IMR-90 (cell line): Measurements from ENCODE around the gene SIRT2.

Experiments
- BHLHE40 ChIP-seq: fragments of 150-350 bp; IDR thresholded peaks from 2 replicates; pipeline ENCODE4 v1.6.1; 2016; ENCODE audit warnings: mild to moderate bottlenecking, low read depth, low read length
- CEBPB ChIP-seq: IDR thresholded peaks from 2 replicates; pipeline ENCODE4 v1.6.1; 2012; ENCODE audit warnings: low read depth, low read length, improper control_type of control experiment
- FOS ChIP-seq: fragments of 150-350 bp; IDR thresholded peaks from 2 replicates; pipeline ENCODE4 v1.6.1; 2016; ENCODE audit warnings: low read depth, low read length
- MAFK ChIP-seq: IDR thresholded peaks from 2 replicates; pipeline ENCODE4 v1.6.1; 2012; ENCODE audit warnings: low read depth, low read length, improper control_type of control experiment
- MAZ ChIP-seq: IDR thresholded peaks from 2 replicates; pipeline ENCODE4 v1.6.1; 2012; ENCODE audit warnings: low read depth, mild to moderate bottlenecking, low read length, improper control_type of control experiment, moderate library complexity, borderline replicate concordance
- MXI1 ChIP-seq: IDR thresholded peaks from 2 replicates; pipeline ENCODE4 v1.6.1; 2012; ENCODE audit warnings: low read depth, mild to moderate bottlenecking, low read length, moderate library complexity, borderline replicate concordance
- NFE2L2 ChIP-seq: fragments of 150-350 bp; IDR thresholded peaks from 2 replicates; pipeline ENCODE4 v1.6.1; 2016; ENCODE audit warnings: low read depth, mild to moderate bottlenecking, low read length
- POLR2A ChIP-seq: IDR thresholded peaks from 2 replicates; pipeline ENCODE4 v1.6.1; 2012; ENCODE audit warnings: mild to moderate bottlenecking, low read depth, low read length
- RAD21 ChIP-seq: IDR thresholded peaks from 2 replicates; pipeline ENCODE4 v1.6.1; 2012; ENCODE audit warnings: low read length, improper control_type of control experiment
- RCOR1 ChIP-seq: IDR thresholded peaks from 2 replicates; pipeline ENCODE4 v1.6.1; 2012; ENCODE audit warnings: mild to moderate bottlenecking, low read length, improper control_type of control experiment; ENCODE audit not compliant: insufficient replicate concordance
- SMC3 ChIP-seq: fragments of 150-350 bp; IDR thresholded peaks from 2 replicates; pipeline ENCODE4 v1.6.1; 2016; ENCODE audit warnings: low read depth, mild to moderate bottlenecking, antibody characterized with exemption, low read length, moderate library complexity
- TF ChIP-seq, protein P1 (sequence below): conservative IDR thresholded peaks from 2 replicates; pipeline ENCODE4 v1.5.1; 2012; ENCODE audit warnings: mild to moderate bottlenecking, low read depth, low read length, improper control_type of control experiment
- TF ChIP-seq, protein P2 (sequence below): fragments of 150-350 bp; IDR thresholded peaks from 2 replicates; pipeline ENCODE4 v1.6.1; 2017; ENCODE audit warnings: mild to moderate bottlenecking, antibody characterized with exemption, low read length, low read depth
- TF ChIP-seq, protein P3 (sequence below): fragments of 150-350 bp; IDR thresholded peaks from 2 replicates; pipeline ENCODE4 v1.6.1; 2016; ENCODE audit warnings: low read depth, mild to moderate bottlenecking, low read length, moderate library complexity, borderline replicate concordance

GRCh38 chr19:38851622-38852230, 47.7 kb downstream of the SIRT2 start:
- TF ChIP-seq, protein P1, sequence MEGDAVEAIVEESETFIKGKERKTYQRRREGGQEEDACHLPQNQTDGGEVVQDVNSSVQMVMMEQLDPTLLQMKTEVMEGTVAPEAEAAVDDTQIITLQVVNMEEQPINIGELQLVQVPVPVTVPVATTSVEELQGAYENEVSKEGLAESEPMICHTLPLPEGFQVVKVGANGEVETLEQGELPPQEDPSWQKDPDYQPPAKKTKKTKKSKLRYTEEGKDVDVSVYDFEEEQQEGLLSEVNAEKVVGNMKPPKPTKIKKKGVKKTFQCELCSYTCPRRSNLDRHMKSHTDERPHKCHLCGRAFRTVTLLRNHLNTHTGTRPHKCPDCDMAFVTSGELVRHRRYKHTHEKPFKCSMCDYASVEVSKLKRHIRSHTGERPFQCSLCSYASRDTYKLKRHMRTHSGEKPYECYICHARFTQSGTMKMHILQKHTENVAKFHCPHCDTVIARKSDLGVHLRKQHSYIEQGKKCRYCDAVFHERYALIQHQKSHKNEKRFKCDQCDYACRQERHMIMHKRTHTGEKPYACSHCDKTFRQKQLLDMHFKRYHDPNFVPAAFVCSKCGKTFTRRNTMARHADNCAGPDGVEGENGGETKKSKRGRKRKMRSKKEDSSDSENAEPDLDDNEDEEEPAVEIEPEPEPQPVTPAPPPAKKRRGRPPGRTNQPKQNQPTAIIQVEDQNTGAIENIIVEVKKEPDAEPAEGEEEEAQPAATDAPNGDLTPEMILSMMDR = no peak
- no peak; the same call in 1 of the 2 replicates for TF ChIP-seq POLR2A
- TF ChIP-seq MXI1 = peak; percentile 97
- no peak for TF ChIP-seq CEBPB
- TF ChIP-seq, protein P2, sequence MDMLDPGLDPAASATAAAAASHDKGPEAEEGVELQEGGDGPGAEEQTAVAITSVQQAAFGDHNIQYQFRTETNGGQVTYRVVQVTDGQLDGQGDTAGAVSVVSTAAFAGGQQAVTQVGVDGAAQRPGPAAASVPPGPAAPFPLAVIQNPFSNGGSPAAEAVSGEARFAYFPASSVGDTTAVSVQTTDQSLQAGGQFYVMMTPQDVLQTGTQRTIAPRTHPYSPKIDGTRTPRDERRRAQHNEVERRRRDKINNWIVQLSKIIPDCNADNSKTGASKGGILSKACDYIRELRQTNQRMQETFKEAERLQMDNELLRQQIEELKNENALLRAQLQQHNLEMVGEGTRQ = peak; percentile 92
- TF ChIP-seq SMC3 = no peak
- TF ChIP-seq RAD21 = no peak
- no peak for TF ChIP-seq RCOR1
- TF ChIP-seq MAZ = peak; percentile 98
- TF ChIP-seq, protein P3, sequence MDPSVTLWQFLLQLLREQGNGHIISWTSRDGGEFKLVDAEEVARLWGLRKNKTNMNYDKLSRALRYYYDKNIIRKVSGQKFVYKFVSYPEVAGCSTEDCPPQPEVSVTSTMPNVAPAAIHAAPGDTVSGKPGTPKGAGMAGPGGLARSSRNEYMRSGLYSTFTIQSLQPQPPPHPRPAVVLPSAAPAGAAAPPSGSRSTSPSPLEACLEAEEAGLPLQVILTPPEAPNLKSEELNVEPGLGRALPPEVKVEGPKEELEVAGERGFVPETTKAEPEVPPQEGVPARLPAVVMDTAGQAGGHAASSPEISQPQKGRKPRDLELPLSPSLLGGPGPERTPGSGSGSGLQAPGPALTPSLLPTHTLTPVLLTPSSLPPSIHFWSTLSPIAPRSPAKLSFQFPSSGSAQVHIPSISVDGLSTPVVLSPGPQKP = no peak
- no peak for TF ChIP-seq MAFK
- TF ChIP-seq FOS = peak; percentile 10; the same call in 1 of the 2 replicates
- TF ChIP-seq BHLHE40 = peak; percentile 79
- TF ChIP-seq NFE2L2 = no peak
